Measurements from ENCODE around the gene TBC1D22A. TPM values are rescaled to one million over a fixed set of nuclear protein-coding genes. Genes with fewer than 3 reads are reported as not detected.

TBC1D22A gene
- total and polyA plus RNA-seq, 4 donors, result 4.1 to 12.4 (median 8.4) TPM

GRCh38 chr22:47143249-47143938 is 380.9 kb downstream of the TBC1D22A start:
- WGBS, result 94% methylated on average over 16 of the region's 16 CpGs
- no peaks in the 10 kb centered on the region for H3K27me3 ChIP-seq (ENCODE audit: control insufficient read depth in 4 of 4, insufficient read depth in 4 of 4, low read length in 3 of 4)
- DNase-seq (ENCODE audit: low spot score), result no peak
- no peaks in the 10 kb centered on the region for H3K36me3 ChIP-seq (ENCODE audit: control insufficient read depth in 4 of 4, insufficient read depth in 3 of 4, low read depth in 1 of 4, low read length in 3 of 4)
- H3K4me1 ChIP-seq (ENCODE audit: control insufficient read depth in 4 of 4, insufficient read depth in 4 of 4, low read length in 3 of 4), result no peaks in the 10 kb centered on the region
- H3K27ac ChIP-seq (ENCODE audit: low read depth in 1 of 2, low read length in 2 of 2), result no peak overlapping the region
- H3K4me3 ChIP-seq (ENCODE audit: low read depth in 1 of 3, low read length in 3 of 3), result no peak overlapping the region
- no peak overlapping the region for H3K9ac ChIP-seq (ENCODE audit: low read depth in 1 of 2, low read length in 2 of 2)
- TF ChIP-seq SP1 (IDR thresholded peaks at IDR 0.05) (no peak), TAF1 (conservative IDR thresholded peaks at IDR 0.05) (no peak), HNF4A (conservative IDR thresholded peaks at IDR 0.05) (no peak), JUND (IDR thresholded peaks at IDR 0.05) (no peak), GABPA (IDR thresholded peaks at IDR 0.05 in 1 of 2, conservative IDR thresholded peaks at IDR 0.05 in 1 of 2) (no peak), ZBTB33 (IDR thresholded peaks at IDR 0.05) (no peak), HNF4G (IDR thresholded peaks at IDR 0.05) (no peak), EGR1 (IDR thresholded peaks at IDR 0.05; ENCODE audit: low read depth in 2 of 2) (no peak), RXRA (IDR thresholded peaks at IDR 0.05) (no peak), CTCF (IDR thresholded peaks at IDR 0.05; ENCODE audit: low read depth, low read length, missing input control) (no peak), YY1 (IDR thresholded peaks at IDR 0.05) (no peak), MAX (IDR thresholded peaks at IDR 0.05) (no peak)
- no peaks in the 10 kb centered on the region for H3K9me3 ChIP-seq (ENCODE audit: control insufficient read depth in 4 of 4, low read length in 3 of 4)

- Histone ChIP-seq H3K4me1 (ENCODE audit: control insufficient read depth in 4 of 4, insufficient read depth in 4 of 4, low read length in 3 of 4) (no peaks in the 10 kb centered on the region), H3K9me3 (ENCODE audit: control insufficient read depth in 4 of 4, low read length in 3 of 4) (no peaks in the 10 kb centered on the region), H3K27me3 (ENCODE audit: control insufficient read depth in 4 of 4, insufficient read depth in 4 of 4, low read length in 3 of 4) (no peaks in the 10 kb centered on the region), H3K27ac (ENCODE audit: low read depth in 1 of 2, low read length in 2 of 2) (no peak overlapping the region), H3K4me3 (ENCODE audit: low read depth in 1 of 3, low read length in 3 of 3) (no peak overlapping the region), H3K9ac (ENCODE audit: low read depth in 1 of 2, low read length in 2 of 2) (no peak overlapping the region), H3K36me3 (ENCODE audit: control insufficient read depth in 4 of 4, insufficient read depth in 3 of 4, low read depth in 1 of 4, low read length in 3 of 4) (no peaks in the 10 kb centered on the region)
- TF ChIP-seq EGR1 (IDR thresholded peaks at IDR 0.05; ENCODE audit: low read depth in 2 of 2) (no peak), REST (IDR thresholded peaks at IDR 0.05) (no peak), ZBTB33 (IDR thresholded peaks at IDR 0.05) (no peak), SP1 (IDR thresholded peaks at IDR 0.05) (no peak)
- DNase-seq (ENCODE audit: low spot score), result no peak
- 96% methylated on average over 24 of the region's 24 CpGs for WGBS
These were observed 381.8 kb downstream of the TBC1D22A start for GRCh38 chr22:47144076-47144765.
